Natural killer cell (primary cell): Measurements from ENCODE around the gene BCL2L1. TPM values are rescaled to one million over a fixed set of nuclear protein-coding genes. Genes with fewer than 3 reads are reported as not detected.

Experiments used
- ATAC-seq, 3 donors: fragments of 150-1000 bp in 2 of 3; fragments of 200-7000 bp in 1 of 3; cut with Tn5 transposase; 1 replicate in 1 of 3; 2 replicates in 2 of 3; pipeline ENCODE4 v1.10.0; 2021; ENCODE audit warnings: mild to moderate bottlenecking in 2 of 3, moderate library complexity in 2 of 3
- DNase-seq, 2 donors: peaks; one replicate each; pipeline versions ENCODE4 v3.0.0 to v3.0.0-alpha.2; 2013 to 2021; ENCODE audit warnings: mixed read lengths in 1 of 2
- H3K27ac ChIP-seq: one replicate; pipeline ENCODE4 v1.5.1; 2013; ENCODE audit warnings: mild to moderate bottlenecking, low read length
- H3K27me3 ChIP-seq: one replicate; pipeline ENCODE4 v1.6.1; 2013; ENCODE audit warnings: low read length; ENCODE audit not compliant: control insufficient read depth, insufficient read depth
- H3K36me3 ChIP-seq: one replicate; pipeline ENCODE4 v1.6.1; 2013; ENCODE audit warnings: low read length; ENCODE audit not compliant: control insufficient read depth, insufficient read depth
- H3K4me1 ChIP-seq: one replicate; pipeline ENCODE4 v1.6.1; 2013; ENCODE audit warnings: low read length; ENCODE audit not compliant: control insufficient read depth, insufficient read depth
- H3K4me3 ChIP-seq: one replicate; pipeline ENCODE4 v1.5.1; 2013; ENCODE audit warnings: low read length
- H3K9me3 ChIP-seq: one replicate; pipeline ENCODE4 v1.6.1; 2013; ENCODE audit warnings: low read length; ENCODE audit not compliant: control insufficient read depth, insufficient read depth
- H3K27ac Mint-ChIP-seq, 2 donors: one replicate each; pipeline ENCODE4 v1.8.0; 2022; ENCODE audit warnings: mild to moderate bottlenecking in 2 of 2, mixed read lengths in 2 of 2, moderate library complexity in 1 of 2
- H3K27me3 Mint-ChIP-seq, 2 donors: one replicate each; pipeline ENCODE4 v1.8.0; 2022; ENCODE audit warnings: low read depth in 2 of 2, mixed read lengths in 2 of 2
- H3K36me3 Mint-ChIP-seq: one replicate; pipeline ENCODE4 v1.8.0; 2022; ENCODE audit warnings: mixed read lengths
- H3K4me1 Mint-ChIP-seq, 2 donors: one replicate each; pipeline ENCODE4 v1.8.0; 2022; ENCODE audit warnings: mixed read lengths in 2 of 2
- H3K4me3 Mint-ChIP-seq: one replicate; pipeline ENCODE4 v1.8.0; 2022; ENCODE audit warnings: mild to moderate bottlenecking, moderate library complexity, mixed read lengths
- H3K9me3 Mint-ChIP-seq, 2 donors: one replicate each; pipeline ENCODE4 v1.8.0; 2022; ENCODE audit warnings: mixed read lengths in 2 of 2
- CTCF ChIP-seq: fragments of 200-600 bp; IDR thresholded peaks from one replicate; pipeline ENCODE4 v1.8.0; 2022; ENCODE audit warnings: antibody characterized with exemption
- WGBS: methylation state at CpG from one replicate; pipeline ENCODE4 v1.1.7; 2013; ENCODE audit warnings: missing lambda C conversion rate; ENCODE audit not compliant: insufficient coverage; 5-methylcytosine and 5-hydroxymethylcytosine counted together
- intact Hi-C: fragments of 100-400 bp; cut with micrococcal nuclease; formaldehyde crosslinking; loops from one replicate; pipeline ENCODE4 v1.14.2; 2022
- total RNA-seq, 4 donors: library from RNA; stranded (reverse); fragments of 120-200 nt in 1 of 4; gene quantifications; one replicate each; pipeline versions ENCODE4 v1.2.3 to v1.2.4, GENCODE V29; 2013 to 2022

BCL2L1 gene
- total RNA-seq, 3 donors from 2014 or later (not counting 1 experiment from before 2014, with no cell fraction given): 67.4 to 92.6 (median 78.6) TPM

- DNase-seq: no peak
- no peak overlapping the region for H3K27ac ChIP-seq
- H3K27me3 ChIP-seq: no peaks in the 10 kb centered on the region
- Mint-ChIP-seq H3K27ac (peak overlapping the region; percentile 84 to 97), H3K27me3 (no peaks in the 10 kb centered on the region), H3K36me3 (peaks cover 11% of the 10 kb centered on the region), H3K4me1 (peaks cover 77 to 97% of the 10 kb centered on the region in 2 donors), H3K4me3 (peak overlapping the region; percentile 14), H3K9me3 (no peaks in the 10 kb centered on the region)
- H3K36me3 ChIP-seq: peaks cover 64% of the 10 kb centered on the region
- intact Hi-C loops: no loop called here
- no peak for ATAC-seq
- no peaks in the 10 kb centered on the region for H3K9me3 ChIP-seq
- H3K4me1 ChIP-seq: peaks cover 56% of the 10 kb centered on the region
- no peak overlapping the region for H3K4me3 ChIP-seq
- TF ChIP-seq CTCF: no peak
- 94% methylated on average over 5 of the region's 5 CpGs for WGBS
Measured at GRCh38 chr20:31709939-31710338, 12.7 kb downstream of the BCL2L1 start.

- Histone ChIP-seq H3K9me3 (no peaks in the 10 kb centered on the region), H3K27ac (no peak overlapping the region), H3K4me3 (no peak overlapping the region), H3K36me3 (peaks cover 64% of the 10 kb centered on the region), H3K4me1 (peaks cover 56% of the 10 kb centered on the region), H3K27me3 (no peaks in the 10 kb centered on the region)
- H3K27me3 Mint-ChIP-seq: no peaks in the 10 kb centered on the region
- H3K4me3 Mint-ChIP-seq: peak overlapping the region; percentile 60
- 88% methylated on average over 11 of the region's 11 CpGs for WGBS
- H3K4me1 Mint-ChIP-seq: peaks cover 75 to 92% of the 10 kb centered on the region in 2 donors
- TF ChIP-seq CTCF: no peak
- H3K9me3 Mint-ChIP-seq: no peaks in the 10 kb centered on the region
- H3K27ac Mint-ChIP-seq: peak overlapping the region; percentile 59 to 84
- H3K36me3 Mint-ChIP-seq: peaks cover 7% of the 10 kb centered on the region
- intact Hi-C loops: no loop called here
- ATAC-seq (no peak), DNase-seq (no peak)
Measured at GRCh38 chr20:31708736-31709534, 13.7 kb downstream of the BCL2L1 start.

GRCh38 chr20:31707994-31708735 is 14.5 kb downstream of the BCL2L1 start:
- WGBS: 44% methylated on average over 2 of the region's 2 CpGs
- Mint-ChIP-seq H3K4me3 (no peak overlapping the region), H3K4me1 (peaks cover 68 to 86% of the 10 kb centered on the region in 2 donors), H3K9me3 (no peaks in the 10 kb centered on the region), H3K27me3 (no peaks in the 10 kb centered on the region), H3K36me3 (peaks cover 6% of the 10 kb centered on the region), H3K27ac (peak overlapping the region; percentile 77 to 84)
- no peak for DNase-seq
- Histone ChIP-seq H3K27me3 (no peaks in the 10 kb centered on the region), H3K9me3 (no peaks in the 10 kb centered on the region), H3K27ac (peak overlapping the region; percentile 16), H3K36me3 (peaks cover 56% of the 10 kb centered on the region), H3K4me1 (peaks cover 53% of the 10 kb centered on the region), H3K4me3 (no peak overlapping the region)
- peak in 2 of 3 donors; percentile 34 for ATAC-seq
- TF ChIP-seq CTCF: no peak
- intact Hi-C loops: no loop called here
